Kidney (tissue), 14 donors: ENCODE measurements around the gene SRCIN1. TPM values are rescaled to one million over a fixed set of nuclear protein-coding genes. Genes with fewer than 3 reads are reported as not detected.

Experiments used
- DNase-seq, 5 donors: peaks; one replicate each; pipeline ENCODE4 v3.0.0-alpha.2; 2013 to 2020
- FAIRE-seq: peaks from 2 replicates; lab custom pipeline; 2012; peaks lifted over from hg19 to GRCh38; lab: Jason Lieb, UNC
- H3K27ac ChIP-seq, 2 donors: one replicate each; pipeline ENCODE4 v1.7.0; 2013; ENCODE audit warnings: low read depth in 2 of 2, low read length in 2 of 2, inconsistent platforms in 1 of 2
- H3K27me3 ChIP-seq: one replicate; pipeline ENCODE4 v1.7.1; 2013; ENCODE audit warnings: low read length, inconsistent platforms; ENCODE audit not compliant: control insufficient read depth, insufficient read depth
- H3K36me3 ChIP-seq, 3 donors: one replicate each; pipeline versions ENCODE4 v1.7.0 to v1.7.1; 2013; ENCODE audit warnings: low read length in 3 of 3, control low read depth in 1 of 3, inconsistent platforms in 1 of 3; ENCODE audit not compliant: insufficient read depth in 3 of 3, control insufficient read depth in 2 of 3
- H3K4me1 ChIP-seq, 3 donors: one replicate each; pipeline versions ENCODE4 v1.7.0 to v1.7.1; 2013; ENCODE audit warnings: low read length in 3 of 3, inconsistent platforms in 1 of 3, low read depth in 1 of 3; ENCODE audit not compliant: control insufficient read depth in 2 of 3, insufficient read depth in 2 of 3
- H3K4me3 ChIP-seq, 3 donors: one replicate each; pipeline versions ENCODE4 v1.7.0 to v1.8.1; 2013; ENCODE audit warnings: low read length in 3 of 3, control low read depth in 1 of 3, inconsistent platforms in 1 of 3
- H3K9ac ChIP-seq, 3 donors: one replicate each; pipeline versions ENCODE4 v1.7.0 to v1.7.1; 2013; ENCODE audit warnings: low read length in 3 of 3, control low read depth in 1 of 3, inconsistent platforms in 1 of 3
- H3K9me3 ChIP-seq, 3 donors: one replicate each; pipeline versions ENCODE4 v1.7.0 to v1.7.1; 2013; ENCODE audit warnings: low read length in 3 of 3, control low read depth in 1 of 3, inconsistent platforms in 1 of 3; ENCODE audit not compliant: control insufficient read depth in 2 of 3, insufficient read depth in 1 of 3
- CTCF ChIP-seq: IDR thresholded peaks from 3 replicates; pipeline ENCODE4 v1.5.1; 2012; ENCODE audit warnings: mild to moderate bottlenecking, moderate library complexity, borderline replicate concordance; ENCODE audit not compliant: insufficient read depth; ENCODE audit errors: extremely low read depth
- intact Hi-C: fragments of 100-400 bp; cut with DNase I; formaldehyde crosslinking; loops from one replicate; pipeline ENCODE4 v1.11.1; 2022
- polyA plus RNA-seq: library from polyadenylated mRNA; stranded (reverse); fragments of 350-450 nt; fragmentation: Illumina TruSeq; extraction: RNeasy Lipid Tissue Mini Kit (QIAGEN cat#74804); gene quantifications from one replicate; pipeline ENCODE4 v1.2.3, GENCODE V29; 2014; ENCODE audit warnings: low read depth, low replicate concordance; ENCODE audit not compliant: insufficient read depth
- total RNA-seq: library from RNA; stranded (reverse); fragmentation: NEBNext Ultra II Directional; extraction: Animal tissue kit (Norgen Biotek cat#: 25700); gene quantifications from one replicate; pipeline ENCODE4 v1.2.1, GENCODE V29; 2021
- donor health status: control.
- donor health status: control.
- donor health status: control.
- donor health status: control.
- donor health status: control.
- donor health status: DM: yes; HTN: yes; CAD: no.
- donor health status: Normal renal cell carcinoma (clear cell type).

SRCIN1 gene
- total and polyA plus RNA-seq, 2 donors from 2014 or later = 0.34 to 6.1 TPM

GRCh38 chr17:38613525-38613980, 7.8 kb upstream of the SRCIN1 start:
- Histone ChIP-seq H3K27ac (no peak overlapping the region), H3K4me1 (no peaks in the 10 kb centered on the region), H3K36me3 (no peaks in the 10 kb centered on the region), H3K9me3 (peaks cover 0 to 5% (median 0%) of the 10 kb centered on the region in 3 donors), H3K27me3 (no peaks in the 10 kb centered on the region), H3K9ac (no peak overlapping the region), H3K4me3 (no peak overlapping the region)
- DNase-seq = no peak
- intact Hi-C loops = no loop called here
- no peak for TF ChIP-seq CTCF
- no peak for FAIRE-seq

GRCh38 chr17:38611872-38612376, 6.2 kb upstream of the SRCIN1 start:
- DNase-seq (no peak), FAIRE-seq (no peak)
- intact Hi-C loops = no loop called here
- Histone ChIP-seq H3K27ac (no peak overlapping the region), H3K4me3 (no peak overlapping the region), H3K9me3 (peaks cover 0 to 5% (median 0%) of the 10 kb centered on the region in 3 donors), H3K4me1 (peaks cover 0 to 3% (median 0%) of the 10 kb centered on the region in 3 donors), H3K9ac (no peak overlapping the region), H3K27me3 (peaks cover 5% of the 10 kb centered on the region), H3K36me3 (no peaks in the 10 kb centered on the region)
- TF ChIP-seq CTCF = no peak

GRCh38 chr17:38611070-38611786, 5.5 kb upstream of the SRCIN1 start:
- no peak overlapping the region for H3K9ac ChIP-seq
- DNase-seq (no peak), FAIRE-seq (no peak)
- TF ChIP-seq CTCF = no peak
- H3K27ac ChIP-seq = no peak overlapping the region
- H3K4me3 ChIP-seq = no peak overlapping the region
- H3K4me1 ChIP-seq = peaks cover 0 to 3% (median 0%) of the 10 kb centered on the region in 3 donors
- peaks cover 6% of the 10 kb centered on the region for H3K27me3 ChIP-seq
- intact Hi-C loops = no loop called here
- no peaks in the 10 kb centered on the region for H3K36me3 ChIP-seq
- H3K9me3 ChIP-seq = peaks cover 0 to 5% (median 0%) of the 10 kb centered on the region in 3 donors
